ENCODE results near the gene SEM1. TPM values are rescaled to one million over a fixed set of nuclear protein-coding genes. Genes with fewer than 3 reads are reported as not detected.

The SEM1 gene
- total RNA-seq, 1 experiment from 2014 or later, result 73.3 TPM

DNA sequence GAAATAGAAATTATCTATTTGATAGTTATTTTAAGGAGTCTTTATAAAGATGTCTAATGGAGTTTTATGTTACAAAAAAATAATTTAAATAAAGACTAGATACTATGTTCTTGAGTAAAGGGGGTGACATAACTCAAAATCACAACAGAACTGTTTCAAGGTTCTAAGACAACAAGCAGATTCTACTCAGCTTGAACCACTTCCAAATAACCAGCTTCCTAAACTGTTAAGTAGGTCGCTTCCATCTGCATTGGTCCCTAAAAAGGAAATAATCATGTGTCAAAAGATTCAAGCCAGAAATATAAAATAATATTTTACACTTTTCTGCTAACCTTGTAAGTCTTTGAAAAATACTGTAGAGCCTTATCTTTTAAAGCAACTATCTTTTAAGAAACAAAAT, 14.1 kb downstream of the SEM1 start (continued):
- no peak for TF ChIP-seq AFF4 (CRISPR knock-in tag; IDR thresholded peaks at IDR 0.05; ENCODE audit: borderline replicate concordance)
- TF ChIP-seq MYBL2 (CRISPR knock-in tag; IDR thresholded peaks at IDR 0.05), result no peak
- TF ChIP-seq ZBTB43 (CRISPR knock-in tag; IDR thresholded peaks at IDR 0.05), result no peak
- no peak for TF ChIP-seq IRF1 (CRISPR knock-in tag; IDR thresholded peaks at IDR 0.05)
- TF ChIP-seq, protein P1, sequence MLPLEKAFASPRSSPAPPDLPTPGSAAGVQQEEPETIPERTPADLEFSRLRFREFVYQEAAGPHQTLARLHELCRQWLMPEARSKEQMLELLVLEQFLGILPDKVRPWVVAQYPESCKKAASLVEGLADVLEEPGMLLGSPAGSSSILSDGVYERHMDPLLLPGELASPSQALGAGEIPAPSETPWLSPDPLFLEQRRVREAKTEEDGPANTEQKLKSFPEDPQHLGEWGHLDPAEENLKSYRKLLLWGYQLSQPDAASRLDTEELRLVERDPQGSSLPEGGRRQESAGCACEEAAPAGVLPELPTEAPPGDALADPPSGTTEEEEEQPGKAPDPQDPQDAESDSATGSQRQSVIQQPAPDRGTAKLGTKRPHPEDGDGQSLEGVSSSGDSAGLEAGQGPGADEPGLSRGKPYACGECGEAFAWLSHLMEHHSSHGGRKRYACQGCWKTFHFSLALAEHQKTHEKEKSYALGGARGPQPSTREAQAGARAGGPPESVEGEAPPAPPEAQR (CRISPR knock-in tag; IDR thresholded peaks at IDR 0.05), result no peak
- no peak for TF ChIP-seq GTF2I (CRISPR knock-in tag; conservative IDR thresholded peaks at IDR 0.05)
- TF ChIP-seq ZMAT4 (CRISPR knock-in tag; IDR thresholded peaks at IDR 0.05), result no peak
- no peak for TF ChIP-seq SP1 (CRISPR knock-in tag; conservative IDR thresholded peaks at IDR 0.05)

- H3K4me3 Mint-ChIP-seq, result no peak overlapping the region
- H3K36me3 Mint-ChIP-seq, result peaks cover 10% of the 10 kb centered on the region
- no peak overlapping the region for H3K27ac Mint-ChIP-seq
- no peaks in the 10 kb centered on the region for H3K27me3 Mint-ChIP-seq (ENCODE audit: low read depth)
- no peak for DNase-seq (ENCODE audit: low spot score)
- no peaks in the 10 kb centered on the region for H3K9me3 Mint-ChIP-seq
- no peaks in the 10 kb centered on the region for H3K4me1 Mint-ChIP-seq
- ChIA-PET CTCF (no interaction called here), POLR2A (no interaction called here)
- ATAC-seq, result no peak
- TF ChIP-seq IRF1 (CRISPR knock-in tag; IDR thresholded peaks at IDR 0.05) (no peak), HMGXB4 (CRISPR knock-in tag; IDR thresholded peaks at IDR 0.05) (no peak), RORB (CRISPR knock-in tag; IDR thresholded peaks at IDR 0.05) (no peak), SMAD3 (CRISPR knock-in tag; IDR thresholded peaks at IDR 0.05; ENCODE audit: borderline replicate concordance) (no peak), CREM (CRISPR knock-in tag; IDR thresholded peaks at IDR 0.05) (no peak), E2F4 (CRISPR knock-in tag; IDR thresholded peaks at IDR 0.05; ENCODE audit: borderline replicate concordance, low read depth) (no peak), IRF2 (CRISPR knock-in tag; IDR thresholded peaks at IDR 0.05; ENCODE audit: borderline replicate concordance, low read depth) (no peak)
- TF ChIP-seq, protein P2, sequence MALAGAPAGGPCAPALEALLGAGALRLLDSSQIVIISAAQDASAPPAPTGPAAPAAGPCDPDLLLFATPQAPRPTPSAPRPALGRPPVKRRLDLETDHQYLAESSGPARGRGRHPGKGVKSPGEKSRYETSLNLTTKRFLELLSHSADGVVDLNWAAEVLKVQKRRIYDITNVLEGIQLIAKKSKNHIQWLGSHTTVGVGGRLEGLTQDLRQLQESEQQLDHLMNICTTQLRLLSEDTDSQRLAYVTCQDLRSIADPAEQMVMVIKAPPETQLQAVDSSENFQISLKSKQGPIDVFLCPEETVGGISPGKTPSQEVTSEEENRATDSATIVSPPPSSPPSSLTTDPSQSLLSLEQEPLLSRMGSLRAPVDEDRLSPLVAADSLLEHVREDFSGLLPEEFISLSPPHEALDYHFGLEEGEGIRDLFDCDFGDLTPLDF (CRISPR knock-in tag; IDR thresholded peaks at IDR 0.05), result no peak
- TF ChIP-seq, protein P3, sequence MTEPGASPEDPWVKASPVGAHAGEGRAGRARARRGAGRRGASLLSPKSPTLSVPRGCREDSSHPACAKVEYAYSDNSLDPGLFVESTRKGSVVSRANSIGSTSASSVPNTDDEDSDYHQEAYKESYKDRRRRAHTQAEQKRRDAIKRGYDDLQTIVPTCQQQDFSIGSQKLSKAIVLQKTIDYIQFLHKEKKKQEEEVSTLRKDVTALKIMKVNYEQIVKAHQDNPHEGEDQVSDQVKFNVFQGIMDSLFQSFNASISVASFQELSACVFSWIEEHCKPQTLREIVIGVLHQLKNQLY (CRISPR knock-in tag; IDR thresholded peaks at IDR 0.05), result no peak
- TF ChIP-seq, protein P4, sequence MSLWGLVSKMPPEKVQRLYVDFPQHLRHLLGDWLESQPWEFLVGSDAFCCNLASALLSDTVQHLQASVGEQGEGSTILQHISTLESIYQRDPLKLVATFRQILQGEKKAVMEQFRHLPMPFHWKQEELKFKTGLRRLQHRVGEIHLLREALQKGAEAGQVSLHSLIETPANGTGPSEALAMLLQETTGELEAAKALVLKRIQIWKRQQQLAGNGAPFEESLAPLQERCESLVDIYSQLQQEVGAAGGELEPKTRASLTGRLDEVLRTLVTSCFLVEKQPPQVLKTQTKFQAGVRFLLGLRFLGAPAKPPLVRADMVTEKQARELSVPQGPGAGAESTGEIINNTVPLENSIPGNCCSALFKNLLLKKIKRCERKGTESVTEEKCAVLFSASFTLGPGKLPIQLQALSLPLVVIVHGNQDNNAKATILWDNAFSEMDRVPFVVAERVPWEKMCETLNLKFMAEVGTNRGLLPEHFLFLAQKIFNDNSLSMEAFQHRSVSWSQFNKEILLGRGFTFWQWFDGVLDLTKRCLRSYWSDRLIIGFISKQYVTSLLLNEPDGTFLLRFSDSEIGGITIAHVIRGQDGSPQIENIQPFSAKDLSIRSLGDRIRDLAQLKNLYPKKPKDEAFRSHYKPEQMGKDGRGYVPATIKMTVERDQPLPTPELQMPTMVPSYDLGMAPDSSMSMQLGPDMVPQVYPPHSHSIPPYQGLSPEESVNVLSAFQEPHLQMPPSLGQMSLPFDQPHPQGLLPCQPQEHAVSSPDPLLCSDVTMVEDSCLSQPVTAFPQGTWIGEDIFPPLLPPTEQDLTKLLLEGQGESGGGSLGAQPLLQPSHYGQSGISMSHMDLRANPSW (CRISPR knock-in tag; conservative IDR thresholded peaks at IDR 0.05; ENCODE audit: low read depth), result no peak
These were observed 15.6 kb downstream of the SEM1 start for GRCh38 chr7:96694082-96694481.

All from WTC11 (cell line).